Heart right ventricle (tissue), 16 donors: Measurements from ENCODE around the gene ZFPM1. TPM values are rescaled to one million over a fixed set of nuclear protein-coding genes. Genes with fewer than 3 reads are reported as not detected.

Source experiments
- ATAC-seq, 8 donors: fragments of 200-7000 bp; cut with Tn5 transposase; one replicate each; pipeline ENCODE4 v1.9.1; 2020; ENCODE audit warnings: mild to moderate bottlenecking in 8 of 8, moderate library complexity in 8 of 8, moderate number of reproducible peaks in 1 of 8
- DNase-seq, 2 donors: peaks; one replicate each; pipeline ENCODE4 v3.0.0-alpha.2; 2020
- H3K27ac ChIP-seq, 10 donors: fragments of 200-600 bp; sonication (generic) in 2 of 10; one replicate each; pipeline versions ENCODE4 v1.5.0 to v1.8.0; 2020 to 2022; ENCODE audit warnings: mild to moderate bottlenecking in 3 of 10
- H3K27me3 ChIP-seq, 7 donors: fragments of 200-600 bp; one replicate each; pipeline ENCODE4 v1.8.0; 2021 to 2022; ENCODE audit warnings: mild to moderate bottlenecking in 2 of 7
- H3K36me3 ChIP-seq, 9 donors: fragments of 200-600 bp; sonication (generic) in 1 of 9; one replicate each; pipeline versions ENCODE4 v1.5.0 to v1.8.0; 2020 to 2022; ENCODE audit warnings: mild to moderate bottlenecking in 2 of 9
- H3K4me1 ChIP-seq, 9 donors: fragments of 200-600 bp; sonication (generic) in 1 of 9; one replicate each; pipeline versions ENCODE4 v1.5.0 to v1.8.0; 2020 to 2022; ENCODE audit warnings: mild to moderate bottlenecking in 4 of 9
- H3K4me3 ChIP-seq, 10 donors: fragments of 200-600 bp; sonication (generic) in 2 of 10; one replicate each; pipeline versions ENCODE4 v1.5.0 to v1.8.0; 2020 to 2022; ENCODE audit warnings: mild to moderate bottlenecking in 7 of 10, moderate library complexity in 2 of 10
- H3K9me3 ChIP-seq, 11 donors: fragments of 200-600 bp in 10 of 11; sonication (generic) in 2 of 11; one replicate each; pipeline versions ENCODE4 v1.5.0 to v1.8.0; 2013 to 2022; ENCODE audit warnings: mild to moderate bottlenecking in 2 of 11, control low read depth in 1 of 11, moderate library complexity in 1 of 11
- WGBS, 2 donors: extraction: QIAGEN DNeasy Blood & Tissue Kit; methylation state at CpG; one replicate each; pipeline ENCODE4 v1.1.7; 2013; ENCODE audit warnings: inconsistent platforms in 1 of 2; 5-methylcytosine and 5-hydroxymethylcytosine counted together
- intact Hi-C, 10 donors: fragments of 100-400 bp; cut with DNase I; formaldehyde crosslinking; loops; one replicate each; pipeline versions ENCODE4 v1.11.1 to v1.14.2; 2022
- polyA plus RNA-seq, 2 donors: library from polyadenylated mRNA; stranded (reverse); fragments of 200-250 nt; gene quantifications; one replicate each; pipeline ENCODE4 v1.2.3, GENCODE V29; 2013
- total RNA-seq, 10 donors: library from RNA; stranded (reverse); fragmentation: NEBNext Ultra II Directional in 3 of 10; extraction: Animal tissue kit (Norgen Biotek cat#: 25700) in 3 of 10; gene quantifications; one replicate each; pipeline versions ENCODE4 v1.2.1 to v1.2.4, GENCODE V29; 2021 to 2023
- TF ChIP-seq, protein P1 (sequence below), 9 donors: fragments of 200-600 bp; sonication (generic) in 2 of 9; IDR thresholded peaks; one replicate each; pipeline versions ENCODE4 v1.5.0 to v1.8.0; 2021 to 2022; ENCODE audit warnings: antibody characterized with exemption in 9 of 9, mild to moderate bottlenecking in 5 of 9, moderate library complexity in 1 of 9
- donor health status: Arrhythmogenic right ventricular cardiomyopathy.
- donor health status: ischemic (EF 13 %, LVEDD 7.1; RV severe dilation, severe dysfunction).
- donor health status: healthy with polysubstance abuse.
- donor health status: DM: no; HTN: yes; CAD: no.
- donor health status: DM: no; HTN: no; CAD: no.
- donor health status: ischemic (EF 25% LVEDD 6.9; RV normal size, moderate dysfunction).
- donor health status: ischemic (EF 25% LVEDD 5.7; RV mildly dilated, moderate dysfunction).
- donor health status: healthy.
- donor health status: DM: yes; HTN: yes; CAD: no.
- donor health status: Ischemic cardiomyopathy.
- donor health status: ischemic (EF 35%, LVEDD 5.7; RV mildly dilated, moderate dysfunction).
- donor health status: nonischemic (EF 11% LVEDD 7.7; RV severe dilation, severe dysfunction).
- donor health status: DM: yes; HTN: yes; CAD: no.
- donor health status: PGD.
- donor health status: ischemic (EF 29% LVEDD 5.4; RV normal size, mild dysfunction).
- donor health status: nonischemic (EF 23%, LVEDD 6.1; RV moderate dilation, normal function).

ZFPM1 gene
- total and polyA plus RNA-seq, 12 donors = 2.0 to 10.4 (median 4.4) TPM

DNA sequence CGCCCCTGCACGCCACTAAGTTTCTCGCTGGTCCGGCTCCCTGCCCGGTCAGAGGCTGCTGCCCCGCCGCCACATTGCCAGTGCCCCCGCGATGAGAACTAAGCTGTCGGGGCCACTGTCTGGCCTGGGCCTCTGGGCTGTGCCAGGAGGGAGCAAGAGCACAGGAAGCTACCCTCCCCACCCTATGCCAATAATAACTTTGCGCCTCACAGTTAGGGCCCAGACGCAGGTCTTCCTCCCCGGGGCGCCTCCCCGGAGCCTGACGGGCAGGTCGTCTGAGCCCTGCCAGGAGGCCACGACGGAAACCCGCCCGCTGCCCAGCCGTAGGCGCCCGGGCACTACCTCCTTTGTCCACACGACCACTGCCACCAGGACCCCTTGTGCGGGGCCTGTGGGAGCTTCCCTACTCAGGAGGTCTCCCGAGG, 1.5 kb downstream of the ZFPM1 start:
- intact Hi-C loops = no loop called here
- peak overlapping the region in 5 of 10 donors; percentile 11 to 83 (median 50) for H3K27ac ChIP-seq
- DNase-seq = no peak

DNA sequence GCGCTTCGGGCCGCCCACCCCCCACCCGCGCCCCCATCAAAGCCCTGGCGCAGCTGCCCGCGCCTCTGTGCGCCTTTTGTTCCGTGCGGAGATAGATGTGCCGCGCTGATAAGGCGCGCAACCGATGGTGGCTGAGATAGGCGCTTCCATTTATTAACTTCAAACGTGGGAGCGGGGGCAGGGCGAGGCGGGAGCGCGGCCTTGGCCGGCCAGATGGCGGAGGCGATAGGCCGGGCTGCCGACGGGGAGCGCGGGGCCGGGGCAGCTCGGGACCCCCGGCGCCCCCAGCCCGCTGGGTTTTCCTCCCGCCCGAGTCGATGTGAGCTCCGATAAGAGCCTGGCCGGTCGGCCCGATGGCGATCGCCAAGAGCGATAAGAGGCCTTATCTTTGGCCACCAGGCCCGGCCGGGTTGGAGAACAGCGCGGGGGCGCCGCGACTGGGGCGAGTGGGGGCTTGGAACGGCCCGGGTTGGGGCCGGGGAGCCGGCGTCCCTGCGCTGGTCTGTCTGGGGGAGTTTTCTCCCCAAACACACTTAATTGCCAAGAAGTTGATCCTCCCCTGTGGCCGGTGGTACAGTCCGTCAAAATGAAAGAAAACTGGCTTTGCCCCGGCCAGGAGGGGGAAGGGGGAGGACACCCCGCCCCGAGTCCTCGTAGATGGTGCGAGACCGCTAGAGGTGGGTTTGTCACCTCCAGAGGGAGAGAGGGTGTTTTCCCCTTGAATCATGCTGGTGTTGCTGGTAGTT, 2.7 kb downstream of the ZFPM1 start:
- WGBS, 2 donors = 5 to 6% methylated on average over 63 to 68 of the region's 68 CpGs
- Histone ChIP-seq H3K4me3 (peak overlapping the region; percentile 33 to 85 (median 67)), H3K4me1 (peaks cover 7 to 41% (median 38%) of the 10 kb centered on the region in 9 donors), H3K9me3 (no peaks in the 10 kb centered on the region), H3K27me3 (peaks cover 0 to 33% (median 0%) of the 10 kb centered on the region in 7 donors), H3K36me3 (no peaks in the 10 kb centered on the region), H3K27ac (peak overlapping the region in 7 of 10 donors; percentile 30 to 82 (median 50))
- no peak for ATAC-seq
- no peak for DNase-seq
- TF ChIP-seq, protein P1, sequence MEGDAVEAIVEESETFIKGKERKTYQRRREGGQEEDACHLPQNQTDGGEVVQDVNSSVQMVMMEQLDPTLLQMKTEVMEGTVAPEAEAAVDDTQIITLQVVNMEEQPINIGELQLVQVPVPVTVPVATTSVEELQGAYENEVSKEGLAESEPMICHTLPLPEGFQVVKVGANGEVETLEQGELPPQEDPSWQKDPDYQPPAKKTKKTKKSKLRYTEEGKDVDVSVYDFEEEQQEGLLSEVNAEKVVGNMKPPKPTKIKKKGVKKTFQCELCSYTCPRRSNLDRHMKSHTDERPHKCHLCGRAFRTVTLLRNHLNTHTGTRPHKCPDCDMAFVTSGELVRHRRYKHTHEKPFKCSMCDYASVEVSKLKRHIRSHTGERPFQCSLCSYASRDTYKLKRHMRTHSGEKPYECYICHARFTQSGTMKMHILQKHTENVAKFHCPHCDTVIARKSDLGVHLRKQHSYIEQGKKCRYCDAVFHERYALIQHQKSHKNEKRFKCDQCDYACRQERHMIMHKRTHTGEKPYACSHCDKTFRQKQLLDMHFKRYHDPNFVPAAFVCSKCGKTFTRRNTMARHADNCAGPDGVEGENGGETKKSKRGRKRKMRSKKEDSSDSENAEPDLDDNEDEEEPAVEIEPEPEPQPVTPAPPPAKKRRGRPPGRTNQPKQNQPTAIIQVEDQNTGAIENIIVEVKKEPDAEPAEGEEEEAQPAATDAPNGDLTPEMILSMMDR (IDR thresholded peaks at IDR 0.05) = no peak
- intact Hi-C loops = no loop called here

More for the DNA sequence above, 1.5 kb downstream of the ZFPM1 start:
- Histone ChIP-seq H3K27me3 (peaks cover 0 to 33% (median 0%) of the 10 kb centered on the region in 7 donors), H3K36me3 (no peaks in the 10 kb centered on the region), H3K4me1 (peaks cover 7 to 41% (median 38%) of the 10 kb centered on the region in 9 donors), H3K9me3 (no peaks in the 10 kb centered on the region), H3K4me3 (peak overlapping the region; percentile 38 to 85 (median 67))
- TF ChIP-seq, protein P1 (IDR thresholded peaks at IDR 0.05) = no peak
- peak in 2 of 8 donors; percentile 27 to 33 for ATAC-seq
- WGBS, 2 donors = 7 to 8% methylated on average over 27 of the region's 27 CpGs

DNA sequence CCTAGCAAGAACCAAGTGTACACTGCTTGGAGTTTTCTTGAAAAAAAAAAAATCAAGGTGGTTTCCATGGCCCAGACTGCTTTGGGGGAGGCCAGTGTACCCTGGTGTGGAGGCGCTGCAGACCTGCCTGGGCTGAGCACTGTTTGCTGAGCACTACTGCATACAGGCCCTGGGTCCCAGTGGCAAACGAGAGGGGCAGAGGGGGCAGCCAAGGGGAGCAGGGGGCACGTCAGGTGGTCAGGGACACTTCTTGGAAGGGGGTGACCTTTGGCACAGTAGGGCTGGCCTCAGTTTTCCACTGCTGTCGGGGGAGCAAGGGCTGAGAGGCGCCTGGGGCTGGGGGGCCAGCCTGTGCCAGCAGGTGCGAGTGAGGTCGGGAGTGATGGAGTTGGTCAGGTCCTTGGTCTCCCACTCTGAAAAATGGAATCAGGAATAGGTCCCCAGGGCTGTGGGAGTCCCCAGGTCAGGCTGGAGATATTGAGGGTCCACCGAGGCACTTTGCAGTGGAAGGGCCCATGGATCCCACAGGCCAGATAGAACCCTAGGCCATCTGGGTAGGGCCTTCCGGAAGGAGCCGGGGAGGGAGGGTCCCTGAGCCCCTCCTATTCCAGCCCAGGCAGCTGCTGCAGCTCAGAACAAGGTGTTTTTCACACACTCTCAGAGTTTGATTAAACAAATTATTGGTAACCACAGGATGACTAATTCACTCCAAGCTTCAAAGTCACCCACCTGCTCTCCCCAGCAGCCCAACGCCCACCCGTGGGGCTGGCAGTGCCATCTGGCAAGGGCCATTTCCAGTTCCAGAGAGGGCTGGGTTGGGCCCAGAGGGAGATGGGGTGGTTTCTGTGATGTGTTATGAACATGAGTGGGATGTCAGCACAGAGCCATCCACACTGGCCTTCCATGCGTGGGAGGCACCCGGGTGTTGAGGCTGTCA, 3.5 kb downstream of the ZFPM1 start:
- H3K27me3 ChIP-seq = peaks cover 0 to 33% (median 0%) of the 10 kb centered on the region in 7 donors
- WGBS, 2 donors = 84 to 93% methylated on average over 14 of the region's 14 CpGs
- H3K36me3 ChIP-seq = no peaks in the 10 kb centered on the region
- intact Hi-C loops = no loop called here
- peak overlapping the region in 8 of 10 donors; percentile 57 to 85 (median 68) for H3K4me3 ChIP-seq
- ATAC-seq (no peak), DNase-seq (no peak)
- TF ChIP-seq, protein P1 (IDR thresholded peaks at IDR 0.05) = no peak
- no peaks in the 10 kb centered on the region for H3K9me3 ChIP-seq
- peaks cover 7 to 45% (median 39%) of the 10 kb centered on the region in 9 donors for H3K4me1 ChIP-seq
- H3K27ac ChIP-seq = peak overlapping the region in 5 of 10 donors; percentile 41 to 82 (median 52)
